Measurements from ENCODE around the gene OTOP1. TPM values are rescaled to one million over a fixed set of nuclear protein-coding genes. Genes with fewer than 3 reads are reported as not detected.

The OTOP1 gene
- polyA plus RNA-seq, 3 donors, result not detected

GRCh38 chr4:4256799-4257198, 30.1 kb upstream of the OTOP1 start:
- peaks cover 3% of the 10 kb centered on the region for H3K4me1 Mint-ChIP-seq
- DNase-seq, result no peak
- Histone ChIP-seq H3K4me2 (replicated peaks; ENCODE audit: extremely low read depth, low read length, poor library complexity, severe bottlenecking) (no peak overlapping the region), H3K36me3 (replicated peaks in 1 of 2; ENCODE audit: control insufficient read depth in 1 of 2, insufficient read depth in 2 of 2, low read length in 2 of 2) (no peaks in the 10 kb centered on the region), H4K20me1 (ENCODE audit: insufficient read depth, low read length) (no peaks in the 10 kb centered on the region), H3K4me1 (ENCODE audit: control insufficient read depth in 1 of 2, insufficient read depth in 2 of 2, low read length in 2 of 2) (no peaks in the 10 kb centered on the region), H3K4me3 (replicated peaks in 1 of 3; ENCODE audit: low read depth in 2 of 3, low read length in 3 of 3) (no peak overlapping the region), H3K9ac (ENCODE audit: insufficient read depth, low read length, poor library complexity, severe bottlenecking) (no peak overlapping the region), H3K27me3 (ENCODE audit: control insufficient read depth in 2 of 2, insufficient read depth in 2 of 2, low read length in 2 of 2) (peaks cover 0 to 2% of the 10 kb centered on the region in 2 donors), H3K79me2 (ENCODE audit: insufficient read depth, low read length) (no peaks in the 10 kb centered on the region), H3K9me3 (replicated peaks in 1 of 2; ENCODE audit: control insufficient read depth in 1 of 2, insufficient read depth in 1 of 2, low read length in 2 of 2) (no peaks in the 10 kb centered on the region), H3K27ac (ENCODE audit: low read depth in 1 of 2, low read length in 2 of 2) (no peak overlapping the region), H2AFZ (ENCODE audit: insufficient read depth, low read depth, low read length, poor library complexity, severe bottlenecking) (no peak overlapping the region)
- H3K27me3 Mint-ChIP-seq (ENCODE audit: low read depth in 3 of 3), result peaks cover 1 to 23% (median 21%) of the 10 kb centered on the region in 3 donors
- 83% methylated on average over 8 of the region's 10 CpGs for WGBS (ENCODE audit: insufficient coverage)
- no peak overlapping the region for H3K4me3 Mint-ChIP-seq
- no peaks in the 10 kb centered on the region for H3K36me3 Mint-ChIP-seq
- TF ChIP-seq CTCF (IDR thresholded peaks at IDR 0.05), result no peak
- H3K27ac Mint-ChIP-seq, result peak overlapping the region in 1 of 7 donors; percentile 18
- intact Hi-C loops (cut with micrococcal nuclease), result no loop called here
- no peaks in the 10 kb centered on the region for H3K9me3 Mint-ChIP-seq

GRCh38 chr4:4254666-4255065, 27.9 kb upstream of the OTOP1 start:
- Histone ChIP-seq H2AFZ (ENCODE audit: insufficient read depth, low read depth, low read length, poor library complexity, severe bottlenecking) (no peak overlapping the region), H3K27ac (ENCODE audit: low read depth in 1 of 2, low read length in 2 of 2) (no peak overlapping the region), H3K9me3 (replicated peaks in 1 of 2; ENCODE audit: control insufficient read depth in 1 of 2, insufficient read depth in 1 of 2, low read length in 2 of 2) (no peaks in the 10 kb centered on the region), H4K20me1 (ENCODE audit: insufficient read depth, low read length) (no peaks in the 10 kb centered on the region), H3K9ac (ENCODE audit: insufficient read depth, low read length, poor library complexity, severe bottlenecking) (no peak overlapping the region), H3K36me3 (replicated peaks in 1 of 2; ENCODE audit: control insufficient read depth in 1 of 2, insufficient read depth in 2 of 2, low read length in 2 of 2) (no peaks in the 10 kb centered on the region), H3K4me2 (replicated peaks; ENCODE audit: extremely low read depth, low read length, poor library complexity, severe bottlenecking) (no peak overlapping the region), H3K27me3 (ENCODE audit: control insufficient read depth in 2 of 2, insufficient read depth in 2 of 2, low read length in 2 of 2) (peaks cover 0 to 2% of the 10 kb centered on the region in 2 donors), H3K4me3 (replicated peaks in 1 of 3; ENCODE audit: low read depth in 2 of 3, low read length in 3 of 3) (no peak overlapping the region), H3K4me1 (ENCODE audit: control insufficient read depth in 1 of 2, insufficient read depth in 2 of 2, low read length in 2 of 2) (no peaks in the 10 kb centered on the region), H3K79me2 (ENCODE audit: insufficient read depth, low read length) (no peaks in the 10 kb centered on the region)
- peaks cover 5 to 27% (median 23%) of the 10 kb centered on the region in 3 donors for H3K27me3 Mint-ChIP-seq (ENCODE audit: low read depth in 3 of 3)
- WGBS (ENCODE audit: insufficient coverage), result 84% methylated on average over 4 of the region's 6 CpGs
- H3K27ac Mint-ChIP-seq, result no peak overlapping the region
- H3K4me1 Mint-ChIP-seq, result peaks cover 1% of the 10 kb centered on the region
- H3K36me3 Mint-ChIP-seq, result no peaks in the 10 kb centered on the region
- no peak for DNase-seq
- no peaks in the 10 kb centered on the region for H3K9me3 Mint-ChIP-seq
- TF ChIP-seq CTCF (IDR thresholded peaks at IDR 0.05), result no peak
- peak overlapping the region in 1 of 2 donors; percentile 11 for H3K4me3 Mint-ChIP-seq
- intact Hi-C loops (cut with micrococcal nuclease), result loop anchor here (2.0 to 5.0 kb wide), 2 partner anchors 80 to 83 kb away; no protein-coding TSS in a partner anchor

Data from CD14-positive monocyte (primary cell).